Measurements from ENCODE around the gene RTP2.

The RTP2 gene

GRCh38 chr3:187662848-187663409, 39.4 kb downstream of the RTP2 start:
- Histone ChIP-seq H2BK15ac (ENCODE audit: low read depth, poor library complexity, severe bottlenecking) (no peak overlapping the region), H3K27ac (ENCODE audit: low read length, poor library complexity, severe bottlenecking) (no peak overlapping the region), H3K9me3 (ENCODE audit: control insufficient read depth, low read length) (no peaks in the 10 kb centered on the region), H2BK12ac (ENCODE audit: low read length in 2 of 2) (no peak overlapping the region), H3K4me3 (ENCODE audit: insufficient read depth in 1 of 2, low read depth in 1 of 2, low read length in 2 of 2) (no peak overlapping the region), H4K91ac (ENCODE audit: low read length) (no peak overlapping the region), H3K4me1 (ENCODE audit: control insufficient read depth, insufficient read depth, low read depth, low read length) (no peaks in the 10 kb centered on the region), H3K4me2 (ENCODE audit: low read length, poor library complexity, severe bottlenecking) (no peak overlapping the region), H3K79me1 (replicated peaks; ENCODE audit: low read length, poor library complexity, severe bottlenecking) (no peaks in the 10 kb centered on the region), H2BK120ac (ENCODE audit: low read depth, low read length) (no peak overlapping the region), H4K8ac (ENCODE audit: low read length) (no peak overlapping the region), H3K9ac (ENCODE audit: low read length) (no peak overlapping the region), H3K23ac (ENCODE audit: low read length in 2 of 2) (no peak overlapping the region), H3K4ac (ENCODE audit: low read depth in 1 of 2, low read length in 2 of 2) (no peak overlapping the region), H3K18ac (ENCODE audit: low read depth in 1 of 2, low read length in 2 of 2) (no peak overlapping the region), H3K27me3 (ENCODE audit: control insufficient read depth in 1 of 2, insufficient read depth in 1 of 2, low read length in 2 of 2) (peaks cover 0 to 13% of the 10 kb centered on the region in 2 experiments), H2AFZ (ENCODE audit: low read depth, low read length) (no peak overlapping the region), H3K36me3 (ENCODE audit: control insufficient read depth in 1 of 2, insufficient read depth in 2 of 2, low read depth in 1 of 2, low read length in 2 of 2) (no peaks in the 10 kb centered on the region), H3K14ac (ENCODE audit: low read length in 2 of 2) (no peak overlapping the region), H2AK5ac (ENCODE audit: low read length, severe bottlenecking) (no peak overlapping the region), H2BK5ac (ENCODE audit: low read depth, low read length, poor library complexity, severe bottlenecking) (no peak overlapping the region)
- no peak for DNase-seq
- 98% methylated on average over 4 of the region's 5 CpGs for WGBS

GRCh38 chr3:187661267-187661666, 41.1 kb downstream of the RTP2 start:
- Histone ChIP-seq H3K9me3 (ENCODE audit: control insufficient read depth, low read length) (no peaks in the 10 kb centered on the region), H4K8ac (ENCODE audit: low read length) (no peak overlapping the region)

GRCh38 chr3:187651282-187651681, 51.1 kb downstream of the RTP2 start:
- no peak overlapping the region for H3K18ac ChIP-seq (ENCODE audit: low read depth in 1 of 2, low read length in 2 of 2)
- H4K91ac ChIP-seq (ENCODE audit: low read length): no peak overlapping the region
- no peak for DNase-seq
- no peak overlapping the region for H3K4me2 ChIP-seq (ENCODE audit: low read length, poor library complexity, severe bottlenecking)
- H3K4me1 ChIP-seq (ENCODE audit: control insufficient read depth, insufficient read depth, low read depth, low read length): no peaks in the 10 kb centered on the region
- H3K9me3 ChIP-seq (ENCODE audit: control insufficient read depth, low read length): peaks cover 6% of the 10 kb centered on the region
- no peaks in the 10 kb centered on the region for H3K36me3 ChIP-seq (ENCODE audit: control insufficient read depth in 1 of 2, insufficient read depth in 2 of 2, low read depth in 1 of 2, low read length in 2 of 2)
- no peak overlapping the region for H4K8ac ChIP-seq (ENCODE audit: low read length)
- H3K4ac ChIP-seq (ENCODE audit: low read depth in 1 of 2, low read length in 2 of 2): no peak overlapping the region
- H2BK15ac ChIP-seq (ENCODE audit: low read depth, poor library complexity, severe bottlenecking): no peak overlapping the region
- H2BK5ac ChIP-seq (ENCODE audit: low read depth, low read length, poor library complexity, severe bottlenecking): no peak overlapping the region
- no peak overlapping the region for H2BK120ac ChIP-seq (ENCODE audit: low read depth, low read length)
- no peak overlapping the region for H2BK12ac ChIP-seq (ENCODE audit: low read length in 2 of 2)
- no peak overlapping the region for H2AK5ac ChIP-seq (ENCODE audit: low read length, severe bottlenecking)
- H2AFZ ChIP-seq (ENCODE audit: low read depth, low read length): no peak overlapping the region
- no peak overlapping the region for H3K14ac ChIP-seq (ENCODE audit: low read length in 2 of 2)
- no peak overlapping the region for H3K4me3 ChIP-seq (ENCODE audit: insufficient read depth in 1 of 2, low read depth in 1 of 2, low read length in 2 of 2)
- H3K9ac ChIP-seq (ENCODE audit: low read length): no peak overlapping the region
- H3K79me1 ChIP-seq (replicated peaks; ENCODE audit: low read length, poor library complexity, severe bottlenecking): no peaks in the 10 kb centered on the region
- WGBS: 54% methylated on average over 2 of the region's 2 CpGs
- H3K27ac ChIP-seq (ENCODE audit: low read length, poor library complexity, severe bottlenecking): no peak overlapping the region
- peaks cover 9 to 41% of the 10 kb centered on the region in 2 experiments for H3K27me3 ChIP-seq (ENCODE audit: control insufficient read depth in 1 of 2, insufficient read depth in 1 of 2, low read length in 2 of 2)
- no peak overlapping the region for H3K23ac ChIP-seq (ENCODE audit: low read length in 2 of 2)

More at GRCh38 chr3:187661267-187661666, 41.1 kb downstream of the RTP2 start:
- Histone ChIP-seq H3K36me3 (ENCODE audit: control insufficient read depth in 1 of 2, insufficient read depth in 2 of 2, low read depth in 1 of 2, low read length in 2 of 2) (no peaks in the 10 kb centered on the region), H2AK5ac (ENCODE audit: low read length, severe bottlenecking) (no peak overlapping the region), H2BK15ac (ENCODE audit: low read depth, poor library complexity, severe bottlenecking) (no peak overlapping the region), H3K9ac (ENCODE audit: low read length) (no peak overlapping the region), H2BK120ac (ENCODE audit: low read depth, low read length) (no peak overlapping the region), H4K91ac (ENCODE audit: low read length) (no peak overlapping the region), H3K79me1 (replicated peaks; ENCODE audit: low read length, poor library complexity, severe bottlenecking) (no peaks in the 10 kb centered on the region), H3K4me1 (ENCODE audit: control insufficient read depth, insufficient read depth, low read depth, low read length) (no peaks in the 10 kb centered on the region), H3K14ac (ENCODE audit: low read length in 2 of 2) (no peak overlapping the region), H3K4me2 (ENCODE audit: low read length, poor library complexity, severe bottlenecking) (no peak overlapping the region), H2AFZ (ENCODE audit: low read depth, low read length) (no peak overlapping the region), H3K4me3 (ENCODE audit: insufficient read depth in 1 of 2, low read depth in 1 of 2, low read length in 2 of 2) (no peak overlapping the region), H3K23ac (ENCODE audit: low read length in 2 of 2) (no peak overlapping the region), H2BK5ac (ENCODE audit: low read depth, low read length, poor library complexity, severe bottlenecking) (no peak overlapping the region), H2BK12ac (ENCODE audit: low read length in 2 of 2) (no peak overlapping the region), H3K4ac (ENCODE audit: low read depth in 1 of 2, low read length in 2 of 2) (no peak overlapping the region), H3K27me3 (ENCODE audit: control insufficient read depth in 1 of 2, insufficient read depth in 1 of 2, low read length in 2 of 2) (peaks cover 0 to 11% of the 10 kb centered on the region in 2 experiments), H3K18ac (ENCODE audit: low read depth in 1 of 2, low read length in 2 of 2) (no peak overlapping the region), H3K27ac (ENCODE audit: low read length, poor library complexity, severe bottlenecking) (no peak overlapping the region)
- no peak for DNase-seq

Measured in mesenchymal stem cell (in vitro differentiated cells and primary cell).